Measurements from ENCODE around the gene NDUFAF2.
A peak's percentile ranks its signal among the peaks of the same experiment; 100 is the strongest.
"Not testable (repeated sequence)": the region's sequence is repeated elsewhere in the genome, so short reads cannot be mapped to it uniquely, and the experiment has no call there.

Gene NDUFAF2

DNA sequence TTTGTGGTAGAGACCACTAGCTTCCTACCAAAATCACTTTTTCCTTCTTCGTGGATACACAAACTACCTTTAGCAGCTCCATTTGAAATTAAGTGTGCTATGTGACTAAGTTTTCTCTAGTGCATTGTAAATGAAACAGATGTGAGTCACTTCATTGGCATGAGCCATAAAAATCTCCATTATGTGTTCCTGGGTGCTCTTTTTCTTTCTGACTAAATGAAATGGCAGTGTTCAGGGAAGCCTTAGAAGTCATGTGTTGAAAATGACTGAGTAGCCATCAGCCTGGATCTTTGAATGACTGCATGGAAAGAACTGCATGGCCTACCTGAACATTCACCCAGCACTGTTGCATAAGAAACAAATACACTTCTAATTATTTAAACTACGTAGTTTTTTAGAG lies 107.9 kb downstream of the NDUFAF2 start:
- DNase-seq, result no peak

GRCh38 chr5:61053937-61054336 lies 108.9 kb downstream of the NDUFAF2 start:
- no peak for DNase-seq

GRCh38 chr5:61055434-61056006 lies 110.5 kb downstream of the NDUFAF2 start:
- peak; percentile 49 for DNase-seq

DNA sequence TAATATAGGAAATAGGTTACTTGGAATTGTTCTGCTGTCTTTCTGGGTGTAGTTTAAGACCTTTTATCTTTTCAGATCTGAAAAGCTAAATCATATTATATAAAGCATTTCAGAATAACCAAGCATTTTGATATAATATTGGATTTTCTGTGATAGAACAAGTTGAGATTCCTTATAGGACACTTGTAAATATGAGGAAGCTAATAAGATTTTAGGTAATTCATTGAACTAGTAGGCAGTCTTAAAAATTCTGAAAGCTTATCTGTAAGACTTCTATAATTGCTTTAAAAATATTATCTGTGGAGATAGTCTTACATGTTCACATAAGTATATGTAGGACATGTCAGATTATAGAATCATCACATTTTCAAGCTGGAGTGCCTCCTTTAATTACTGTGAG lies 114.5 kb downstream of the NDUFAF2 start:
- DNase-seq, result no peak

DNA sequence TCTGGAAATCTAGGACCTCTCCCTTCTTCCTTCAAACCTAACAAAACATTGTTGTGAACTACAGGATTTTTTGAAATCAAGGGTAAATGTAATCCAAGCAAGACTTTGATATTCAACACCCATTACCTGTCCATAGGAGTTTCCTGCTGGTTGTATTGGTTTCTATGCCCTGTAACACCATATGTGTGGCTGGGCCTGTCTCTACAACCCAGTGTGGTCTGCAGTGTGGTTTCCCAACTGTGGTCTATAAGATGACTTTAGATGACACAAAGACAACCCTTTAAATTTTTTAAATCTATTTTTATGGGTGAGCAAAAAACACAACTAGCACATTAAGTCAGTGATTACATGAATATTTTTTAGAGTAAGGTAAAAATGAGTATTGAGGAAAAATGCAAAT lies 124.1 kb downstream of the NDUFAF2 start:
- no peak for DNase-seq

DNA sequence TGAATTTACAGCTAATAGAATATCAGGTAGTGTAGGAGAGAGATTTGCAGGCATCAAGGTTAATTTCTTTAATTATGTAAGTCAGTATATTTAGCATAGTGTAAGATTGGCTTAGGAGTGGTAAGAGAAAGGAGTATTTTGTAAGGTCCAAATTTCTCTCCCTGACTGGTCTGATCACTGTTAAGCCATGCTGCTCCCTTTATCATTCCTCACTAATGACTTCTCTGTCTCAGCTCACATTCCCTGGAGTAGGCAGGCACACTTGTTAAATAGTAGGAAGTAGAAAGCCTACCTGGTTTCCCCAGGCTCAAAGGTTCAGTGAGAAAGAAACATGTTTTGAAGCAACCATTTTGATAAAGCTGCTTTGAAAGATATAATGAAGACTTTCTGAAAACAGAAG lies 126.5 kb downstream of the NDUFAF2 start:
- DNase-seq, result no peak

GRCh38 chr5:61076626-61077025 lies 131.6 kb downstream of the NDUFAF2 start:
- no peak for DNase-seq

DNA sequence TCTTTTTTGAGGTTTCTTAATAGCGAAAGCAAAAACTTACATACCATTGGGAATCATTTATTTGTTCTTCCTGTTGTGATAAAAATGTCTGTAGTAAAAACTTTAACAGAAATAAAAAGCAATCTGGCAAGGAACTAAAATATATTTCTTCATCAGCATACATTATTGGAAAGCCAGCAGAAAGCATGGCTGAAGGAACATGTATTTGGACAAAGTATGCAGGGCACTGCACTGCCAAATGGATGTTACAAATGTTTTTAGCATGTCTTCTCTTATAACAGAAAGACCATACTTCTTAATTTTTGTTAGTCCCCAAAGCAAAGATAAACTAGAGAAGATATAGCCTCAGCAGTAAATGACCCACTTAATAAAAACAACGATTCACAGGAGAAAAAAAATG lies 136.7 kb downstream of the NDUFAF2 start:
- DNase-seq, result no peak

GRCh38 chr5:61082516-61083280 lies 137.7 kb downstream of the NDUFAF2 start:
- DNase-seq, result no peak

- DNase-seq, result no peak
These were observed 139.7 kb downstream of the NDUFAF2 start for GRCh38 chr5:61084658-61085057.

- DNase-seq, result no peak
These were observed 140.9 kb downstream of the NDUFAF2 start for GRCh38 chr5:61085885-61086284.

- no peak for DNase-seq
These were observed 142.9 kb downstream of the NDUFAF2 start for GRCh38 chr5:61087921-61088320.

DNA sequence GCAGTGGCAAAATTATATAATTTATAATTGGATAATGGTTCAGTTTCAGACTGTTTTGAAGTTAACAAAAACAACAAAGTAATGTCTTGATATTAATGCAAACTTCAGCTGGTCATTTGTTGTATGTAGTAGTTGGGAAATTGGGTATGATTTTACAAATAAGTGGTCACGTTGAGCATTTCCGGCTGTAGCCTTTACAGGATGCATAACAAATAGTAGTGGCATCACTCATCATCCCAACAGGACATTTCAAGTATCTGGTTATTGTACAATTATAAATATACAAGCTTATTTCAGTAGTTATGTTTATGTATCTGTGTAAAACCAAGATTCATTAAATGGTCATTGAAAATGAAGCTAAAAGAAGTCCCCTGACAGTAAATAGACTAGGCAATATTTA lies 144.3 kb downstream of the NDUFAF2 start:
- no peak for DNase-seq

GRCh38 chr5:61093046-61093771 lies 148.2 kb downstream of the NDUFAF2 start:
- not testable (repeated sequence) for DNase-seq

DNA sequence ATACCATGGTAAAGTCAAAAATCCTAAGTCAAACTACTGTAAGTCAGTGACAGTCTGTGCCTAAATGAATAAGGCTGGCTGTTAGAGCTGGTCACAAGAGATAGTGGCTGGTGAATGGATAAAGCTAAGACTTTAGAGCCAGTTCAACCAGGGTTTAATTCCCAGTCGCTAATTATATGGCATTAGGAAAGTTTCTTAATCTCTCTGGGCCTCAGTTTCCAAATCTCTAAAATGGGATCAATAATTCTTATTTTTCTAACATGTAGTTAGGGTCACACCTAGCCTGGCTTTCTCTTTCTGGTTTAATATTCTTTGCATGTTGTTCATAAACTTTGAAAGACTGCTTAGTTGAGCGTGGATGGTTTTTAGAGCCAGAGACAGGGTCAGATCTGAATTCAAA lies 152.5 kb downstream of the NDUFAF2 start:
- DNase-seq, result no peak

DNA sequence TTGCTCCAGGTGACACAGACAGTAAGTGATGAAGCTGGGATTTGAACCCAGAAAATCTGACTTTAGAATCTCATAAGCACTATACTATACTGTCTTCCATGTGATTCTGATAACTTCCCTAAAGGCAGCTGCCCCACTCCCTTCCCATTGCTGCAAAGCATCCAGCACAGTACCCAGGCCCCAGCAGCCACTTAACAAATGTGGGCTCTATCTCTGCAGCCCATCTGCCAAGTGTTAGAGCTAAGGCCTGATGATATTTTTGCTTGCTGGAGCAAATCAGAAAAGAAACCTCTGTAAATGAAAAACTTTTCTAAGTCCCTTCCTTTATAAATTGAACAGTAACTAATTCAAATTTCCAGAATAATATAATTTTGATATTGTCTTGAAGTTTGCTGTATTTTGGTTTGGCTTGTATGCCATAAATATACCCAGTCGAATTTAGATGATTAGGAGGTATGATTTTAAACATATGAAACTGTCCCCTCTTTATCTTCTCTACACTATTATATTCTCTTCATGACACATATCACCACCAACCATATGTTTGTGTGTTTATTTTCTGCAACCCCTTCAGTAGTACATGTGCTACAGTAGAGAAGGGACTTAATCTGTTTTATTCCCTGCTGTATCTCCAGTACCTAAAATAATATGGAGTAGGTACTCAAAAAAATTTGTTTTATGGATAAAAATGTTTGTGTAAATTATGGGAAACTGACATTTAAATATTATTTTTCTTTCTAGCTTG lies 153.4 kb downstream of the NDUFAF2 start:
- DNase-seq, result no peak

DNA sequence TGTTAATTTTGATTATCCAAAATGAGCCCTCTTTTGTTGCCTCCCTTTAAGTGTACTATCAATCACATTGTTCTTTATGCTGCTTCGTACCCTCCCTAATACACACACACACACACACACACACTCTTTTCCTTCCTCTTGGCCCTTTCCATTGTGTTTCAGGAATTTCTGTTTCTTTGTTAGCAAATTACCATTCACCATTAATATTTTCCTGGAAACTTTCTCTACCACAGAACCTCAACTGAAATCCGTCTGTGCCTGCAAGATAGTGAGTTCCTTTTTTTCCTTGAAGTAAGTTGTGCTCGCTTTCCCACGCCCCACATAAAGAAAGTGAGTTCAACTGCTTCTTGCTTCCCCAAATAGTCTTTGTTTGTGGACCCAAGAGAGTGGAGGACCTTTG lies 155.4 kb downstream of the NDUFAF2 start:
- no peak for DNase-seq

DNA sequence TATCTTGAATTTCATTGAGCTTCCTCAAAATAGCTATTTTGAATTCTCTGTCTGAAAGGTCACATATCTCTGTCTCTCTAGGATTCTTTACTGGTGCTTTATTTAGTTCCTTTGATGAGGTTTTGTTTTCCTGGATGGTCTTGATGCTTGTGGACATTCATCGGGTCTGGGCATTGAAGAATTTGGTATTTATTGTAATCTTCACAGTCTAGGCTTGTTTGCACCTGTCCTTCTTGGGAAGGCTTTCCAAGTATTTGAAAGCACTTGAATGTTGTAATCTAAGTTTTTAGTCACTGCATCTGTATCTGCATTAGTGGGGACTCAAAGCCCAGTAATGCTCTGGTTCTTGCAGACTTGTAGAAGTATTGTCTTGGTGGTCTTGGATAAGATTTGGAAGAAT lies 169.4 kb downstream of the NDUFAF2 start:
- DNase-seq, result no peak

DNA sequence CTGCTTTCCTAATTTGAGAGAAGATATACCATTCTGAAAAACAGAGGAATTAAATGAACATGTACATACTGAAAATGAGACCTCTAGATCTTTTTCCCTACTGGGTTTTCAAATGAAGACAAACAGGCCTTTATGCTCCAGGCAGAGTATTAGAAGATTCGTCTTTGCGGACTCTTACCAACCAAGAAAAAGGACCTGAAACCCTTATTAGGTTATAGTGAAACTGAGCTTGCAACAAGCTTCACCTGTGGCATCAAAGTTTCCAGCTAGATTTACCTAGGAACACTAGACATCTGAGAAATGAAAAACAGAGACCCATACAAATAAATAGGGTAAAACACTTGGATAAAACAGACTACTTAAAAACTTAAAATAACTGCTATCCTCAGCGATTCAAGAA lies 171.0 kb downstream of the NDUFAF2 start:
- no peak for DNase-seq

- DNase-seq, result no peak
These were observed 174.1 kb downstream of the NDUFAF2 start for GRCh38 chr5:61119066-61119465.

GRCh38 chr5:61120534-61120933 lies 175.5 kb downstream of the NDUFAF2 start:
- no peak for DNase-seq

DNA sequence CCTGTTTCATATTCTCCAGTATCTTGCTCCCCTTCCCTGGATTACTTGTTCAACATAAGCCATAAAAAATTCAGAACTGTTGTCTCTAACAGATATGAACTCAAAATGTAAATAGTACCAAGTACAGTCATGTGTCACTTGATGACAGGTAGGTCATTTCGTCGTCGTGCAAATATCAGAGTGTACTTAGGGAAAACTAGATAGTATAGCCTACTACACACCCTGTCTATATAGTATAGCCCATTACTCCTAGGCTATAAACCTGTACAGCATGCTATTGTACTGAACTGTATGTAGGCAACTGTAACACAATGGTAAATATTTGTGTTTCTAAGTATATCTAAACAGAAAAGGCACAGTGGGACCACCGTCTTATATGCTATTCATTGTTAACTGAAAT lies 178.1 kb downstream of the NDUFAF2 start:
- no peak for DNase-seq

DNA sequence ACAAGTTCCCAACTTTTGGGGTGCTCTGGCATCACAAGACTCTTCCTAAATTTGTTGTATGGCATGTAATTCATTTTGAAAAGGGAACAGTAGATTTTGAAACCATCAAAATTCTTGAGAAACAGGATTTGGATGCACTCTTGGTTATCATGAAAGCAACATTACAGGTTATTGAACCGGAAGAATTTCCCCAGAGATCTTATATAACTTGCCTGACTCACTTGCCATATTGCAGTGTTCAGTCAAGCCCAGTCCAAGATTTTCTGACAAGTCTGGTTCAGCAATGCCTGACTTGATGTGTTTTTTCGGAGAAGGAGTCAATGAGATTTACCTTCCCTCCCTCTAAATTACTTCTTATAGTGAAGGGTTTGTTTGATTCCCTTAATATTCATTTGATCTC lies 185.3 kb downstream of the NDUFAF2 start:
- DNase-seq, result no peak

DNA sequence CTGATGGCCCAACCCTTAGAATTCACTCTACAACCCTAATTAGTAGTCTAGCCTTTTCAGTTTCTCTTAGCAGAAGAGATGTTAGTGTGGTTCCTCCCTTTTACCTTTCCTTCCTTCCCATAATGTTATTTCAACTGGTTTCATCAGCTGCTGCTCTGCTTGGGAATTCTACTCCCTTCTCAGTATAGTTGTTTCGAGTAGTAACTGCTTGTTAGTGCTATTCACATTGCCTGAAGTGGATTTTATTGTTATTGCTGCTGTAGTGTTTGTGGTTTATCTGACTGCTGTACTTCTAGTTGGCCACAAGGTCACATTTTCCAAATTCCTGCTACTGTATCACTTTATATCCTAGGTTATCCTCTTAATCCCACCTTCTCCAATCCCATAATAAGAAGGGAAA lies 187.6 kb downstream of the NDUFAF2 start:
- no peak for DNase-seq

Data from DMS79 treated with DMSO at 0.1 percent for 48 hours (cell line).